ENCODE measurements around the gene SPIRE2. TPM values are rescaled to one million over a fixed set of nuclear protein-coding genes. Genes with fewer than 3 reads are reported as not detected.
"Not testable (repeated sequence)": the region's sequence is repeated elsewhere in the genome, so short reads cannot be mapped to it uniquely, and the experiment has no call there.

The SPIRE2 gene
- total and polyA plus RNA-seq, 5 donors from 2014 or later = 0.35 TPM; not detected in 4

DNA sequence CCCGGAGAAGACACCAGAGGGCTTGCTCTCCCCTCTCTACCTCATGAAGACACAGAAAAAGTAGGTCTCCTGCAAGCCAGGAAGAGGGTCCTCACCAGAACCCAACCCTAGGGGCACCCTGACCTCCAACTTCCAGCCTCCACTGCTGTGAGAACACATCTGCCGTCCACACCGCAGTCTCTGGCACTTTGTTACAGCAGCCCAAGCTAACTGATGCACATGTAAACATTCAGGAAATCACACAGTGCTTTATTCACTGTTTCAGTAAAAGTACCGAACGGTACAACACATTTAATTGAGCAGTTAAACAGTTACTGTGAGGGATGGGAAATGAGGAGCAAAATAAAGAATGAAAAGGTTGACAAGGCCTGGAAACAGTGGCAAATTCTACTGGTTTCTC, 30.1 kb upstream of the SPIRE2 start:
- H3K9me3 ChIP-seq (ENCODE audit: control insufficient read depth in 2 of 2, low read length in 2 of 2) = no peaks in the 10 kb centered on the region
- H3K36me3 ChIP-seq (ENCODE audit: control insufficient read depth, insufficient read depth, low read length) = no peaks in the 10 kb centered on the region
- H3K4me1 ChIP-seq (ENCODE audit: control insufficient read depth, insufficient read depth, low read length, poor library complexity, severe bottlenecking) = no peaks in the 10 kb centered on the region
- Mint-ChIP-seq H3K36me3 (peaks cover 4% of the 10 kb centered on the region), H3K9me3 (no peaks in the 10 kb centered on the region), H3K27ac (peak overlapping the region in 1 of 3 donors; percentile 41), H3K4me3 (no peak overlapping the region), H3K27me3 (no peaks in the 10 kb centered on the region), H3K4me1 (peaks cover 0 to 2% (median under 1%) of the 10 kb centered on the region in 4 donors)
- ATAC-seq (ENCODE audit: low read depth in 2 of 2) (no peak), DNase-seq (no peak)
- no peak overlapping the region for H3K4me3 ChIP-seq (ENCODE audit: low read depth, low read length)
- H3K27me3 ChIP-seq (ENCODE audit: control insufficient read depth, insufficient read depth, low read length) = no peaks in the 10 kb centered on the region
- no peak overlapping the region for H3K27ac ChIP-seq (ENCODE audit: insufficient read depth, low read length, poor library complexity, severe bottlenecking)

DNA sequence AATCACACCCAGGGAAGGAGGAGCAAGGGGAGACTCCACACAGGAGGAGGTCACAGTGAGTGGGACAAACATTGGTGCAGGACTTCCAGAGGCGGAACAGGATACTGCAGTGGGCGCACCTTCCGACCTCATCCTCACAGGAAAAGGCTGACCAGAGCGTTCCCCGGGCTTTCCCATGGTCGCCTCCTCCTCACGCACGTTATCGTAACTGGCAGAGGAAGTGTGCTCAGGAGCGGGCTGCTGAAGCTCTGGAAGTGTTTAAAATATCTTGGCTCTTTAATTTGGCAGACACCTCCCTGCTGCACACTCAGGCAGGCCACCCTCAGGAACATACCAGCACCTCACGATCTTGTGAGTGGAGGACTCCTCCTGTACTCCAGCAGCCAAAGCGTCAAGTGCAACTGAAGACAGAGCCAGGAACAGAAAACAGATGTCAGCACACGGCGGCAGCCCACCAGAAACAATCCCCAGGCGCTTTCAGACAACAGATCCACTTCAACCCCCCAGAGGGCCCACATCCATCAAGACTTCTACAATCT, 29.4 kb upstream of the SPIRE2 start:
- H3K4me3 Mint-ChIP-seq = no peak overlapping the region
- H3K4me3 ChIP-seq (ENCODE audit: low read depth, low read length) = no peak overlapping the region
- no peaks in the 10 kb centered on the region for H3K4me1 ChIP-seq (ENCODE audit: control insufficient read depth, insufficient read depth, low read length, poor library complexity, severe bottlenecking)
- no peaks in the 10 kb centered on the region for H3K27me3 Mint-ChIP-seq
- H3K4me1 Mint-ChIP-seq = no peaks in the 10 kb centered on the region
- H3K27ac ChIP-seq (ENCODE audit: insufficient read depth, low read length, poor library complexity, severe bottlenecking) = no peak overlapping the region
- H3K27me3 ChIP-seq (ENCODE audit: control insufficient read depth, insufficient read depth, low read length) = no peaks in the 10 kb centered on the region
- H3K36me3 ChIP-seq (ENCODE audit: control insufficient read depth, insufficient read depth, low read length) = no peaks in the 10 kb centered on the region
- H3K9me3 Mint-ChIP-seq = no peaks in the 10 kb centered on the region
- H3K36me3 Mint-ChIP-seq = peaks cover 4% of the 10 kb centered on the region
- ATAC-seq (ENCODE audit: low read depth in 2 of 2) (no peak), DNase-seq (no peak)
- peak overlapping the region in 1 of 3 donors; percentile 35 for H3K27ac Mint-ChIP-seq
- H3K9me3 ChIP-seq (ENCODE audit: control insufficient read depth in 2 of 2, low read length in 2 of 2) = no peaks in the 10 kb centered on the region

DNA sequence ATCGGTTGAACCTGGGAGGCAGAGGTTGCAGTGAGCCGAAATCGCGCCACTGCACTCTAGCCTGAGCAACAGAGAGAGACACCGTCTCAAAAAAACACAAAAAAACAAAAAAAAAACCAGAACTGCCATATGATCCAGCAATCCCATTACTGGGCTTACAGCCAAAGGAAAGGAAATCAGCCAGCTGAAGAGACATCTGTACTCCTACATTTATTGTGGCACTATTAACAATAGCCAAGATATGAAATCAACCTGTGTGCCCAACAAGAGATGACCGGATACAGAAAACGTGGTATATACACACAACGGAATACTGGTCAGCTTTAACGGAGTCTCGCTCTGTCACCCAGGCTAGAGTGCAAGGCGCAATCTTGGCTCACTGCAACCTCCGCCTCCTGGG, 26.5 kb upstream of the SPIRE2 start:
- Histone ChIP-seq H3K4me1 (ENCODE audit: control insufficient read depth, insufficient read depth, low read length, poor library complexity, severe bottlenecking) (no peaks in the 10 kb centered on the region), H3K36me3 (ENCODE audit: control insufficient read depth, insufficient read depth, low read length) (no peaks in the 10 kb centered on the region), H3K9me3 (ENCODE audit: control insufficient read depth in 2 of 2, low read length in 2 of 2) (no peaks in the 10 kb centered on the region), H3K27ac (ENCODE audit: insufficient read depth, low read length, poor library complexity, severe bottlenecking) (no peak overlapping the region), H3K27me3 (ENCODE audit: control insufficient read depth, insufficient read depth, low read length) (no peaks in the 10 kb centered on the region), H3K4me3 (ENCODE audit: low read depth, low read length) (no peak overlapping the region)
- H3K27ac Mint-ChIP-seq = no peak overlapping the region
- DNase-seq = no peak
- ATAC-seq (ENCODE audit: low read depth in 2 of 2) = no peak
- H3K27me3 Mint-ChIP-seq = no peaks in the 10 kb centered on the region
- H3K36me3 Mint-ChIP-seq = peaks cover 4% of the 10 kb centered on the region
- H3K4me1 Mint-ChIP-seq = no peaks in the 10 kb centered on the region
- no peaks in the 10 kb centered on the region for H3K9me3 Mint-ChIP-seq
- no peak overlapping the region for H3K4me3 Mint-ChIP-seq

DNA sequence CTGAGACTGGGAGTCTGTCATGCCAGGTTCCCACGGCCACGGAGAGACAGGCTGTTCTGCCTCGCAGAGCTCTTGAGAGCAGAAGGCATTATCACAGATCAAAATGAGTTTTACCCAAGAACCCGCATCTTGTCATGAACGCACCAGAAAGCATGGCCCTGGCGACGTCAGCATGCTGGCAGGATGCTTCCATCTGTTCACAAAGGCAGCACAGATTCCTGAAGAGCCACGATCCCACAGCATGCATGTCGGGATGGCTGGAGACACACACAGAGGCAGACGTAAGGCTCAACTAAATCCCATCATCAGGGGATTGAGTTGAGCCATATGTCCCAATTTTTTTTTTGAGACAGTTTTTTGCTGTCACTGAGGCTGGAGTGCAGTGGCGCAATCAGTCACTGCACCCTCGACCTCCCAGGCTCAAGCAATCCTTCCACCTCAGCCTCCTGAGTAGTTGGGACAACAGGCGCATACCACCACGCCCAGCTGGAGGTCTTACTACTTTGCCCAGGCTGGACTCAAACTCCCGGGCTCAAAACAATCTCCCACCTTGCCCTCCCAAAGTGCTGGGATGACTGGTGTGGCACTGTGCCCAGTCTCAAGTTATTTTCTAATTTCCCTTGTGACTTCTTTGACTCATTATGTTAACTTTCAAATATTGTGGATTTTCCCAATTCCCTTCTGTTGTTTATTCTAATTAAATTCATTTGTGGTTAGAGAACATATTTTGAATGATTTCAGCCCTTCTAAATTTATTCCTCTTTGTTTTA, 23.0 kb upstream of the SPIRE2 start:
- no peaks in the 10 kb centered on the region for H3K4me1 ChIP-seq (ENCODE audit: control insufficient read depth, insufficient read depth, low read length, poor library complexity, severe bottlenecking)
- Mint-ChIP-seq H3K27ac (no peak overlapping the region), H3K4me3 (peak overlapping the region in 1 of 4 donors; percentile 10), H3K27me3 (no peaks in the 10 kb centered on the region), H3K36me3 (peaks cover 4% of the 10 kb centered on the region), H3K4me1 (no peaks in the 10 kb centered on the region), H3K9me3 (no peaks in the 10 kb centered on the region)
- DNase-seq = no peak
- no peak for ATAC-seq (ENCODE audit: low read depth in 2 of 2)
- no peaks in the 10 kb centered on the region for H3K36me3 ChIP-seq (ENCODE audit: control insufficient read depth, insufficient read depth, low read length)
- H3K27ac ChIP-seq (ENCODE audit: insufficient read depth, low read length, poor library complexity, severe bottlenecking) = no peak overlapping the region
- no peaks in the 10 kb centered on the region for H3K9me3 ChIP-seq (ENCODE audit: control insufficient read depth in 2 of 2, low read length in 2 of 2)
- H3K4me3 ChIP-seq (ENCODE audit: low read depth, low read length) = no peak overlapping the region
- no peaks in the 10 kb centered on the region for H3K27me3 ChIP-seq (ENCODE audit: control insufficient read depth, insufficient read depth, low read length)

DNA sequence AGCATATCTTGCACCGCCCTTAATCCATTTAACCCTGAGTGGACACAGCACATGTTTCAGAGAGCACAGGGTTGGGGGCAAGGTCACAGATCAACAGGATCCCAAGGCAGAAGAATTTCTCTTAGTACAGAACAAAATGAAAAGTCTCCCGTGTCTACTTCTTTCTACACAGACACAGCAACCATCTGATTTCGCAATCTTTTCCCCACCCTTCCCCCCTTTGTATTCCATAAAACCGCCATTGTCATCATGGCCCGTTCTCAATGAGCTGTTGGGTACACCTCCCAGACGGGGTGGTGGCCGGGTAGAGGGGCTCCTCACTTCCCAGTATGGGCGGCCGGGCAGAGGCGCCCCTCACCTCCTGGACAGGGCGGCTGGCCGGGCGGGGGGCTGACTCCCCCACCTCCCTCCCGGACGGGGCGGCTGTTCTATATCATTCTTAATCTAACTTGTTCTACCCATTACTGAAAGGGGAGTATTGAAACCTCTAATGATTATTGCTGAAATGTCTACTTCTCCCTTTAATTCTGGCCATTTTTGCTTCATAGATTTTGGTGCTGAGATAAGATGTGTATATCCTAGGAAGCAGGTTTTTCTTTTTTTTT, 21.6 kb upstream of the SPIRE2 start:
- H3K4me1 ChIP-seq (ENCODE audit: control insufficient read depth, insufficient read depth, low read length, poor library complexity, severe bottlenecking); H3K9me3 ChIP-seq (ENCODE audit: control insufficient read depth in 2 of 2, low read length in 2 of 2); H3K36me3 Mint-ChIP-seq; H3K4me1 Mint-ChIP-seq; H3K27me3 Mint-ChIP-seq; H3K9me3 Mint-ChIP-seq; H3K4me3 ChIP-seq (ENCODE audit: low read depth, low read length); H3K4me3 Mint-ChIP-seq; H3K27me3 ChIP-seq (ENCODE audit: control insufficient read depth, insufficient read depth, low read length); H3K36me3 ChIP-seq (ENCODE audit: control insufficient read depth, insufficient read depth, low read length); ATAC-seq (ENCODE audit: low read depth in 2 of 2); H3K27ac ChIP-seq (ENCODE audit: insufficient read depth, low read length, poor library complexity, severe bottlenecking); DNase-seq; H3K27ac Mint-ChIP-seq: not testable (repeated sequence)

DNA sequence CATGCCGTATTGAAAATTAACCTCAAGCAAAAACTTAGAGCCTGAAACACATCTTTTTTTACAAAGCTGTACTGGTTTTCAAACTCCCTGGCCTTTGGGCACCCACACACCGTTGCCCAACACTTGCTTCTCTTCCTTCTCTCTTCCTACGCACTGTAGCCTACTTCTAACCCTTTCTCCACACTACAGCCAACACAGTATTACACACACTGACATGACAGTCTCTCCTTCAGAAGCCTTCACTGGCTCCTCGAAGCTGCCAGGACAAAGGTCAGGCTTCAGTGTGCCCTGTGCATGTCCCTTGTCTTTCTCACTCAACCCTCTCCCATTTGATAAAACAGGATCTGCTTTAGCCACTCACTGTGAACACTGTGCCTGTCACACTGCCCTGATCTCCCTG, 19.8 kb upstream of the SPIRE2 start:
- no peak overlapping the region for H3K4me3 Mint-ChIP-seq
- no peak for ATAC-seq (ENCODE audit: low read depth in 2 of 2)
- peaks cover 4% of the 10 kb centered on the region for H3K36me3 Mint-ChIP-seq
- Histone ChIP-seq H3K27ac (ENCODE audit: insufficient read depth, low read length, poor library complexity, severe bottlenecking) (no peak overlapping the region), H3K4me1 (ENCODE audit: control insufficient read depth, insufficient read depth, low read length, poor library complexity, severe bottlenecking) (no peaks in the 10 kb centered on the region), H3K4me3 (ENCODE audit: low read depth, low read length) (no peak overlapping the region), H3K27me3 (ENCODE audit: control insufficient read depth, insufficient read depth, low read length) (no peaks in the 10 kb centered on the region), H3K9me3 (ENCODE audit: control insufficient read depth in 2 of 2, low read length in 2 of 2) (no peaks in the 10 kb centered on the region), H3K36me3 (ENCODE audit: control insufficient read depth, insufficient read depth, low read length) (no peaks in the 10 kb centered on the region)
- H3K4me1 Mint-ChIP-seq = no peaks in the 10 kb centered on the region
- H3K9me3 Mint-ChIP-seq = no peaks in the 10 kb centered on the region
- H3K27me3 Mint-ChIP-seq = no peaks in the 10 kb centered on the region
- no peak for DNase-seq
- H3K27ac Mint-ChIP-seq = peak overlapping the region in 1 of 3 donors; percentile 20

DNA sequence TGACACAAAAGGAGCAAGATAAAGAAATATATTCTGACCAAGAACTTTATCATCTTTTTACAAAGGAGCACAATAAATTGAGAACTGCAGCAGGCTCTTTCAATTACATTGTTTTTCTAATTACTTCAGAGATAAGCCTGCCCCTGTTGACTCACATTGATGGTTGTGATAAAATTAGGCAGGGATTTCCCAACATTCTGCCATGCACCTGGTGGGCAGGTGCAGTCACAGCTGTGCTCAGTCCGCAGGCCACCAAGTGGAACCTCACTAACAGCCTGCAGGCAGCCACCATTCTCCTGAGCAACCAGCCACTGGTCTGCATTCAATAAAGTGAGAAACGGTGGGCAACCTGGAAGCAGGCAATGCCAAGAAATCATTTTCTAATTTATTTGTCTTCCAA, 17.0 kb upstream of the SPIRE2 start:
- no peaks in the 10 kb centered on the region for H3K27me3 Mint-ChIP-seq
- ATAC-seq (ENCODE audit: low read depth in 2 of 2) (no peak), DNase-seq (no peak)
- Histone ChIP-seq H3K36me3 (ENCODE audit: control insufficient read depth, insufficient read depth, low read length) (no peaks in the 10 kb centered on the region), H3K27me3 (ENCODE audit: control insufficient read depth, insufficient read depth, low read length) (no peaks in the 10 kb centered on the region), H3K27ac (ENCODE audit: insufficient read depth, low read length, poor library complexity, severe bottlenecking) (no peak overlapping the region), H3K4me3 (ENCODE audit: low read depth, low read length) (no peak overlapping the region), H3K9me3 (ENCODE audit: control insufficient read depth in 2 of 2, low read length in 2 of 2) (no peaks in the 10 kb centered on the region), H3K4me1 (ENCODE audit: control insufficient read depth, insufficient read depth, low read length, poor library complexity, severe bottlenecking) (no peaks in the 10 kb centered on the region)
- peaks cover 4% of the 10 kb centered on the region for H3K36me3 Mint-ChIP-seq
- no peaks in the 10 kb centered on the region for H3K9me3 Mint-ChIP-seq
- H3K27ac Mint-ChIP-seq = no peak overlapping the region
- H3K4me1 Mint-ChIP-seq = peaks cover 0 to 8% (median 2%) of the 10 kb centered on the region in 4 donors
- H3K4me3 Mint-ChIP-seq = peak overlapping the region in 1 of 4 donors; percentile 50
